BJ (cell line): ENCODE results near the gene TPCN2. TPM values are rescaled to one million over a fixed set of nuclear protein-coding genes. Genes with fewer than 3 reads are reported as not detected.

Experiments used
- CTCF ChIA-PET: fragments of 350-600 bp; formaldehyde crosslinking; extraction: SDS; loops from one replicate; lab custom pipeline; 2021; ENCODE audit warnings: antibody characterized with exemption, inconsistent platforms; lab: Yijun Ruan, JAX
- POLR2A ChIA-PET: fragments of 300-600 bp; sonication (Branson Sonifier 250); formaldehyde crosslinking; extraction: SDS; loops from one replicate; lab custom pipeline; 2021; ENCODE audit warnings: antibody characterized with exemption; lab: Charles Lee
- DNase-seq: peaks from one replicate; pipeline ENCODE4 v3.0.0-alpha.2; 2011; ENCODE audit warnings: low read depth
- H3K27me3 ChIP-seq: 2 replicates; pipeline ENCODE4 v1.6.0; 2011; ENCODE audit warnings: low read length; ENCODE audit not compliant: control insufficient read depth, insufficient read depth
- H3K36me3 ChIP-seq: 2 replicates; pipeline ENCODE4 v1.5.1; 2011; ENCODE audit warnings: low read length; ENCODE audit not compliant: control insufficient read depth, insufficient read depth
- H3K4me3 ChIP-seq: 2 replicates; pipeline ENCODE4 v1.5.1; 2011; ENCODE audit warnings: low read depth, mild to moderate bottlenecking, control low read depth, low read length
- CTCF ChIP-seq: IDR thresholded peaks from 2 replicates; pipeline ENCODE4 v1.5.1; 2011; ENCODE audit warnings: low read depth, mild to moderate bottlenecking, control low read depth, inconsistent platforms, low read length, moderate library complexity; ENCODE audit not compliant: insufficient read depth
- polyA plus RNA-seq: library from polyadenylated mRNA; depleted of rRNA; stranded (reverse); fragments of >200 nt; gene quantifications from 2 replicates; pipeline ENCODE4 v1.2.3, GENCODE V29; 2011

The TPCN2 gene
- polyA plus RNA-seq, 1 experiment = 9.9 TPM

- Histone ChIP-seq H3K36me3 (peaks cover 4% of the 10 kb centered on the region), H3K4me3 (peak overlapping the region; percentile 51), H3K27me3 (no peaks in the 10 kb centered on the region)
- POLR2A ChIA-PET = no interaction called here
- CTCF ChIA-PET = interaction anchor here (0.8 to 6.3 kb wide), 6 partner anchors 9 to 121 kb away, joined by 3 to 54 read pairs (median 4); no protein-coding TSS in a partner anchor
- no peak for TF ChIP-seq CTCF
- no peak for DNase-seq
These were observed 37.6 kb upstream of the TPCN2 start for GRCh38 chr11:69010964-69011623.

DNA sequence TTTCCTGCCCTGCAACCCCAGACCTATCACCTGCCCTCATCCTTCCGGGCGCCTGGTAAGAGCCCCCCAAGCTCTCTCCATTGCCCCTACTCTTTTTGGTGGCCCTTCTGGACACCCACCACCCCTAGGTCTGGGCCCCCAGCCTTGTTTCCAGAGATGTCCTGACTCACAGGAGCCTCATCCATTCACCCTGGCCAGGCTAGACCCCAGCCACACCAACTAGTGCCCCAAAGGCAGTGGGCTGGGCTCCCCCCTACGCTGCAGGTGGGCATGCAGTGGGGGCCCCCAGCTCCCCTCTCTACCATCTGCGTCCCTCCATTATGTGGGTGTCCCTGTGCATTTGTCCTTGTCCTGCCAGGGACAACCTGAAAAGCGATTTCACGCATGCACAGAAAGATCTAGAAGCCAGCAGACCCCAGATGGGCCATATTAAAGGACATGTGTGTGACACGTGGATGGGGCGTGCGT lies 37.1 kb upstream of the TPCN2 start:
- H3K4me3 ChIP-seq = peak overlapping the region; percentile 51
- TF ChIP-seq CTCF = no peak
- H3K36me3 ChIP-seq = peaks cover 2% of the 10 kb centered on the region; the same call in 1 of the 2 replicates
- H3K27me3 ChIP-seq = no peaks in the 10 kb centered on the region
- CTCF ChIA-PET = interaction anchor here (0.6 to 6.3 kb wide), 9 partner anchors 10 to 122 kb away, joined by 3 to 54 read pairs (median 4); no protein-coding TSS in a partner anchor
- DNase-seq = no peak
- POLR2A ChIA-PET = no interaction called here

- no peak for DNase-seq
- no peaks in the 10 kb centered on the region for H3K27me3 ChIP-seq
- peak; percentile 23 for TF ChIP-seq CTCF
- peak overlapping the region; percentile 51 for H3K4me3 ChIP-seq
- CTCF ChIA-PET = interaction anchor here (0.6 to 6.3 kb wide), 13 partner anchors 10 to 658 kb away, joined by 3 to 54 read pairs (median 4); no protein-coding TSS in a partner anchor
- POLR2A ChIA-PET = interaction anchor here (0.7 kb wide), 1 partner anchor 819 kb away, joined by 3 read pairs; no protein-coding TSS in a partner anchor
- H3K36me3 ChIP-seq = no peaks in the 10 kb centered on the region
These were observed 36.4 kb upstream of the TPCN2 start for GRCh38 chr11:69012092-69013008.

- DNase-seq = peak; percentile 58
- Histone ChIP-seq H3K4me3 (peak within 1 kb of the TSS; percentile 51), H3K27me3 (no peaks in the 10 kb centered on the region), H3K36me3 (no peaks in the 10 kb centered on the region)
- ChIA-PET CTCF (interaction anchor here (0.7 to 6.3 kb wide), 14 partner anchors 9 to 657 kb away, joined by 3 to 54 read pairs (median 4); no protein-coding TSS in a partner anchor), POLR2A (interaction anchor here (0.7 kb wide), 1 partner anchor 820 kb away, joined by 3 read pairs; no protein-coding TSS in a partner anchor)
- TF ChIP-seq CTCF = peak; percentile 83
These were observed 35.5 kb upstream of the TPCN2 start, which contains the start of gene MRGPRF for GRCh38 chr11:69013009-69013951. MRGPRF (minus strand) TSS chr11:69013246; CDS start chr11:69009901, 3,345 bp downstream.
